ENCODE data around the gene CACNA1C.

- TF ChIP-seq CTCF (IDR thresholded peaks at IDR 0.05) (no peak), EZH2 (IDR thresholded peaks at IDR 0.05; ENCODE audit: borderline replicate concordance, insufficient read depth, low read depth, low read length, poor library complexity, severe bottlenecking) (no peak)
Measured at GRCh38 chr12:2163177-2163941, 110.6 kb downstream of the CACNA1C start.

Measured in B cell (primary cell).